Astrocyte of the cerebellum (primary cell): ENCODE data around the gene SLC6A1.

Experiments
- DNase-seq: peaks from one replicate; pipeline ENCODE4 v3.0.0-alpha.2; 2011; ENCODE audit warnings: low read depth
- H3K4me3 ChIP-seq: 2 replicates; pipeline ENCODE4 v1.5.1; 2011; ENCODE audit warnings: mild to moderate bottlenecking, low read depth, low read length, moderate library complexity
- CTCF ChIP-seq: IDR thresholded peaks from 2 replicates; pipeline ENCODE4 v1.5.1; 2012; ENCODE audit warnings: low read length, low read depth, moderate library complexity, mild to moderate bottlenecking; ENCODE audit errors: missing control alignments
- in situ Hi-C: cut with HindIII; loops from 2 replicates; pipeline ENCODE4 v1.10.0; 2017; ENCODE audit warnings: low sequenced_read_pairs

The SLC6A1 gene

GRCh38 chr3:11050666-11051323, 58.2 kb downstream of the SLC6A1 start:
- in situ Hi-C loops = no loop called here
- no peak for DNase-seq
- no peak overlapping the region for H3K4me3 ChIP-seq
- TF ChIP-seq CTCF = no peak

DNA sequence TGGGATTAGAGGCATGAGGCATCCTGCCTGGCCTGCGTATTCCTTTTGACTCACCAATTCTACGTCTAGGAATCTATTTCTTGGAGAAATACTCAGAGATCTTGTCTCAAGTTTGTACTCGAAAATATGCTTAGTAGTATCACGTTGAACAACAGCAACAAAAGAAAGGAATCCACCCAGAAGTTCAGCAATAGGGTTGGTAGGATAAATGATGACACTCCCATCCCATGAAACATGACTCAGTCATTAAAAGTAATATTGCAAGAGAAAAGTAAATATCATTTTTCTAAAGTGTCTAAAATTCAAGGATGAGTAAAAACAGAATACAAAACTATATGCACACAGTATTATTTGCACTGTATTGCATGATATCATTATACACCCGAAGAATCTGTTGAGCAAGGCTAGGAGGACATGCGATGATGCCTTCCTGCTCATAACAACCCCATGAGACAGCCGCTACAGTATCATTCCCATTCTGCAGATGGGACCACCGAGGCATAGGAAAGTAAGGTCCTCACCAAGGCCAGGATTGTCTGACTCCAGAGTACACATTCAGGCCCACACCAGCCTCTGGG, 61.5 kb downstream of the SLC6A1 start:
- in situ Hi-C loops = no loop called here
- no peak for TF ChIP-seq CTCF
- no peak overlapping the region for H3K4me3 ChIP-seq
- DNase-seq = no peak

- no peak for TF ChIP-seq CTCF
- no peak overlapping the region for H3K4me3 ChIP-seq
- no peak for DNase-seq
- in situ Hi-C loops = no loop called here
These were observed 62.3 kb downstream of the SLC6A1 start for GRCh38 chr3:11054739-11055438.

DNA sequence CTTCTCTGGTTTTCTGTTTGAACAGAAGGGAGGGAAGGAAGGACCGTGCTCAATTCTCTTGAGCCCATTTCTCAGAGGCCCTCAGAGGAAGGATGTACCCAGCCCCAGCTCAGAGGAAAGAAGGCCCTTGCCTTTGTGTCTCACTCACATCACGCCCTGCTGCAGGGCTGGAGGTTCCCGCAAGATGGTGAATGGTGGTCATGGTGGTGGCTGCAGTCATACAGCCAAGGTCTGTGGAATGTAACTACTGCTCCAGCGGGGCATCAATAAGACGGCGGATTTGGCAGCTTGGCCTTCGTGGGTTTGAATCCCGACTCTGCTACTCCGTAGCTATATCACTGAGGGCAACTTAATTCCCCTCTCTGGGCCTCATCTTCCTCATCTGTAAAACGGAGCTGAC, 62.9 kb downstream of the SLC6A1 start:
- no peak overlapping the region for H3K4me3 ChIP-seq
- no peak for DNase-seq
- no peak for TF ChIP-seq CTCF
- in situ Hi-C loops = no loop called here

GRCh38 chr3:11056531-11057050, 64.0 kb downstream of the SLC6A1 start:
- no peak overlapping the region for H3K4me3 ChIP-seq
- TF ChIP-seq CTCF = no peak
- in situ Hi-C loops = no loop called here
- DNase-seq = no peak

GRCh38 chr3:11057655-11058054, 65.1 kb downstream of the SLC6A1 start:
- no peak for DNase-seq
- H3K4me3 ChIP-seq = no peak overlapping the region
- in situ Hi-C loops = no loop called here
- TF ChIP-seq CTCF = no peak
